Measurements from ENCODE around the gene CDKN2B-AS1.

DNA sequence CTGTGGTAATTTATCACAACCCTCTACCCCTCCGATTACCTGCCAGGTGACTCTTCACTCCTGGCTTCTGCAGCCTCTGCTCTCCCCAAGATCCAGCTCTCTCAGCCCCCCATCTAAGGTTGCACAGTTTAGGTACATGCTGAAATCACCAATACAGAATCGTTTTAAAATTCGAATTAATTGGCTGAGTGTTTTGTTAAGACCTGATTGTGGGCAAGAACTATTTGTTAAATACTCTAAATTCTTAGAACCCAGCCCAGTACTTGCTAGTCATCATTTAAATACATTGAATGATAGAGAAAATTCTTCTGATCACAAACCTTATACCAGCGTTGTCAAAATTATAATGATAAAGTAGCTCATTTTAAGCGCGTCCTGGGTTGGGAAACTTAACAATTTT lies 162.0 kb downstream of the CDKN2B-AS1 start:
- TF ChIP-seq, protein P1, sequence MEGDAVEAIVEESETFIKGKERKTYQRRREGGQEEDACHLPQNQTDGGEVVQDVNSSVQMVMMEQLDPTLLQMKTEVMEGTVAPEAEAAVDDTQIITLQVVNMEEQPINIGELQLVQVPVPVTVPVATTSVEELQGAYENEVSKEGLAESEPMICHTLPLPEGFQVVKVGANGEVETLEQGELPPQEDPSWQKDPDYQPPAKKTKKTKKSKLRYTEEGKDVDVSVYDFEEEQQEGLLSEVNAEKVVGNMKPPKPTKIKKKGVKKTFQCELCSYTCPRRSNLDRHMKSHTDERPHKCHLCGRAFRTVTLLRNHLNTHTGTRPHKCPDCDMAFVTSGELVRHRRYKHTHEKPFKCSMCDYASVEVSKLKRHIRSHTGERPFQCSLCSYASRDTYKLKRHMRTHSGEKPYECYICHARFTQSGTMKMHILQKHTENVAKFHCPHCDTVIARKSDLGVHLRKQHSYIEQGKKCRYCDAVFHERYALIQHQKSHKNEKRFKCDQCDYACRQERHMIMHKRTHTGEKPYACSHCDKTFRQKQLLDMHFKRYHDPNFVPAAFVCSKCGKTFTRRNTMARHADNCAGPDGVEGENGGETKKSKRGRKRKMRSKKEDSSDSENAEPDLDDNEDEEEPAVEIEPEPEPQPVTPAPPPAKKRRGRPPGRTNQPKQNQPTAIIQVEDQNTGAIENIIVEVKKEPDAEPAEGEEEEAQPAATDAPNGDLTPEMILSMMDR (IDR thresholded peaks at IDR 0.05; ENCODE audit: low read depth, low read length) = no peak
- no peak for TF ChIP-seq EZH2phosphoT487 (IDR thresholded peaks at IDR 0.05; ENCODE audit: low read depth)
